Measurements from ENCODE around the gene SDF4.

DNA sequence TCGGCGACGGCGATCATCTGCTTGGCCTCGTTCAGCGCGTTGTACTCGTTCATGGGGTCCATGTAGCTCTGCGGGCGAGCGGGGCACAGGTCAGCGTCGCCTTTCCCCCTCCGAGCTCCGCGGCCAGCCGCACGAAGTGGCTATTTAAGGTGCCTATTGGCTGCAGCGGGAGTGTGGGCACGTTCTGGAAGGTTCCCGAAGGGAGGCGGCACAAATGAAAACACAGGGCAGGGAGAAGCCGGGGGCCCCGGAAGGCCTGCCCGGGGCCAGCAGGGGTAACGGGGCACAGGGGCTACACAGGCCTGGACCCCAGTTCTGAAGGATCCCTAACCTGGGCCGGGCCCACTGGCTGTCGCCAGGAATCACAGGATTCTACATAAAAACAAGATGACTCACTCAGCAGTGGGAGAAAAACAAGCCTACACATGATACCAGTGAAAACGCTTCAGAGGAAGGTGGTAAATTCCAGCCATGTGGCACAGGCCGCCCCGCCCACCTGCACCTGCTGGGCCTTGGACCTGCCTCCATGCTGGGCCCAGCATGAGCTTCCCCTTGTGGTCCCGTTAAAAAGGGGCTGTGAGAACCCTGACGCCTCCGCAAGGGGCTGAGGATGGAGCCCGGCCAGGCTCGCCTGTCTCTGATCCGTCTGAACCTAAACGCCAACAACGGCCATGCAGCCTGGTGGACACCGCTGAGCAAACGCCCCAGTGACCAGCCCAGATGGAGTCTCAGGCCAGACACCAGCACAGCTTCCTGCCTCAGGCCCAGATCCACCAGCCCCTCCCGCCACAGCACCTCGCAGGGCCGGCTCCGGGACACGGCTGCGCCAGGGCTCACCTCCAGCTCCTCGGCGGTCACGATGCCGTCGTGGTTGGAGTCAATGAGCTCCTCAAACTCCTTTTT lies 13.9 kb downstream of the SDF4 start:
- TF ChIP-seq, protein P1, sequence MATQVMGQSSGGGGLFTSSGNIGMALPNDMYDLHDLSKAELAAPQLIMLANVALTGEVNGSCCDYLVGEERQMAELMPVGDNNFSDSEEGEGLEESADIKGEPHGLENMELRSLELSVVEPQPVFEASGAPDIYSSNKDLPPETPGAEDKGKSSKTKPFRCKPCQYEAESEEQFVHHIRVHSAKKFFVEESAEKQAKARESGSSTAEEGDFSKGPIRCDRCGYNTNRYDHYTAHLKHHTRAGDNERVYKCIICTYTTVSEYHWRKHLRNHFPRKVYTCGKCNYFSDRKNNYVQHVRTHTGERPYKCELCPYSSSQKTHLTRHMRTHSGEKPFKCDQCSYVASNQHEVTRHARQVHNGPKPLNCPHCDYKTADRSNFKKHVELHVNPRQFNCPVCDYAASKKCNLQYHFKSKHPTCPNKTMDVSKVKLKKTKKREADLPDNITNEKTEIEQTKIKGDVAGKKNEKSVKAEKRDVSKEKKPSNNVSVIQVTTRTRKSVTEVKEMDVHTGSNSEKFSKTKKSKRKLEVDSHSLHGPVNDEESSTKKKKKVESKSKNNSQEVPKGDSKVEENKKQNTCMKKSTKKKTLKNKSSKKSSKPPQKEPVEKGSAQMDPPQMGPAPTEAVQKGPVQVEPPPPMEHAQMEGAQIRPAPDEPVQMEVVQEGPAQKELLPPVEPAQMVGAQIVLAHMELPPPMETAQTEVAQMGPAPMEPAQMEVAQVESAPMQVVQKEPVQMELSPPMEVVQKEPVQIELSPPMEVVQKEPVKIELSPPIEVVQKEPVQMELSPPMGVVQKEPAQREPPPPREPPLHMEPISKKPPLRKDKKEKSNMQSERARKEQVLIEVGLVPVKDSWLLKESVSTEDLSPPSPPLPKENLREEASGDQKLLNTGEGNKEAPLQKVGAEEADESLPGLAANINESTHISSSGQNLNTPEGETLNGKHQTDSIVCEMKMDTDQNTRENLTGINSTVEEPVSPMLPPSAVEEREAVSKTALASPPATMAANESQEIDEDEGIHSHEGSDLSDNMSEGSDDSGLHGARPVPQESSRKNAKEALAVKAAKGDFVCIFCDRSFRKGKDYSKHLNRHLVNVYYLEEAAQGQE (IDR thresholded peaks at IDR 0.05; ENCODE audit: unreplicated experiment) = no peak
- TF ChIP-seq, protein P2, sequence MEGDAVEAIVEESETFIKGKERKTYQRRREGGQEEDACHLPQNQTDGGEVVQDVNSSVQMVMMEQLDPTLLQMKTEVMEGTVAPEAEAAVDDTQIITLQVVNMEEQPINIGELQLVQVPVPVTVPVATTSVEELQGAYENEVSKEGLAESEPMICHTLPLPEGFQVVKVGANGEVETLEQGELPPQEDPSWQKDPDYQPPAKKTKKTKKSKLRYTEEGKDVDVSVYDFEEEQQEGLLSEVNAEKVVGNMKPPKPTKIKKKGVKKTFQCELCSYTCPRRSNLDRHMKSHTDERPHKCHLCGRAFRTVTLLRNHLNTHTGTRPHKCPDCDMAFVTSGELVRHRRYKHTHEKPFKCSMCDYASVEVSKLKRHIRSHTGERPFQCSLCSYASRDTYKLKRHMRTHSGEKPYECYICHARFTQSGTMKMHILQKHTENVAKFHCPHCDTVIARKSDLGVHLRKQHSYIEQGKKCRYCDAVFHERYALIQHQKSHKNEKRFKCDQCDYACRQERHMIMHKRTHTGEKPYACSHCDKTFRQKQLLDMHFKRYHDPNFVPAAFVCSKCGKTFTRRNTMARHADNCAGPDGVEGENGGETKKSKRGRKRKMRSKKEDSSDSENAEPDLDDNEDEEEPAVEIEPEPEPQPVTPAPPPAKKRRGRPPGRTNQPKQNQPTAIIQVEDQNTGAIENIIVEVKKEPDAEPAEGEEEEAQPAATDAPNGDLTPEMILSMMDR (conservative IDR thresholded peaks at IDR 0.05; ENCODE audit: low read depth in 2 of 2) = no peak
- TF ChIP-seq, protein P3, sequence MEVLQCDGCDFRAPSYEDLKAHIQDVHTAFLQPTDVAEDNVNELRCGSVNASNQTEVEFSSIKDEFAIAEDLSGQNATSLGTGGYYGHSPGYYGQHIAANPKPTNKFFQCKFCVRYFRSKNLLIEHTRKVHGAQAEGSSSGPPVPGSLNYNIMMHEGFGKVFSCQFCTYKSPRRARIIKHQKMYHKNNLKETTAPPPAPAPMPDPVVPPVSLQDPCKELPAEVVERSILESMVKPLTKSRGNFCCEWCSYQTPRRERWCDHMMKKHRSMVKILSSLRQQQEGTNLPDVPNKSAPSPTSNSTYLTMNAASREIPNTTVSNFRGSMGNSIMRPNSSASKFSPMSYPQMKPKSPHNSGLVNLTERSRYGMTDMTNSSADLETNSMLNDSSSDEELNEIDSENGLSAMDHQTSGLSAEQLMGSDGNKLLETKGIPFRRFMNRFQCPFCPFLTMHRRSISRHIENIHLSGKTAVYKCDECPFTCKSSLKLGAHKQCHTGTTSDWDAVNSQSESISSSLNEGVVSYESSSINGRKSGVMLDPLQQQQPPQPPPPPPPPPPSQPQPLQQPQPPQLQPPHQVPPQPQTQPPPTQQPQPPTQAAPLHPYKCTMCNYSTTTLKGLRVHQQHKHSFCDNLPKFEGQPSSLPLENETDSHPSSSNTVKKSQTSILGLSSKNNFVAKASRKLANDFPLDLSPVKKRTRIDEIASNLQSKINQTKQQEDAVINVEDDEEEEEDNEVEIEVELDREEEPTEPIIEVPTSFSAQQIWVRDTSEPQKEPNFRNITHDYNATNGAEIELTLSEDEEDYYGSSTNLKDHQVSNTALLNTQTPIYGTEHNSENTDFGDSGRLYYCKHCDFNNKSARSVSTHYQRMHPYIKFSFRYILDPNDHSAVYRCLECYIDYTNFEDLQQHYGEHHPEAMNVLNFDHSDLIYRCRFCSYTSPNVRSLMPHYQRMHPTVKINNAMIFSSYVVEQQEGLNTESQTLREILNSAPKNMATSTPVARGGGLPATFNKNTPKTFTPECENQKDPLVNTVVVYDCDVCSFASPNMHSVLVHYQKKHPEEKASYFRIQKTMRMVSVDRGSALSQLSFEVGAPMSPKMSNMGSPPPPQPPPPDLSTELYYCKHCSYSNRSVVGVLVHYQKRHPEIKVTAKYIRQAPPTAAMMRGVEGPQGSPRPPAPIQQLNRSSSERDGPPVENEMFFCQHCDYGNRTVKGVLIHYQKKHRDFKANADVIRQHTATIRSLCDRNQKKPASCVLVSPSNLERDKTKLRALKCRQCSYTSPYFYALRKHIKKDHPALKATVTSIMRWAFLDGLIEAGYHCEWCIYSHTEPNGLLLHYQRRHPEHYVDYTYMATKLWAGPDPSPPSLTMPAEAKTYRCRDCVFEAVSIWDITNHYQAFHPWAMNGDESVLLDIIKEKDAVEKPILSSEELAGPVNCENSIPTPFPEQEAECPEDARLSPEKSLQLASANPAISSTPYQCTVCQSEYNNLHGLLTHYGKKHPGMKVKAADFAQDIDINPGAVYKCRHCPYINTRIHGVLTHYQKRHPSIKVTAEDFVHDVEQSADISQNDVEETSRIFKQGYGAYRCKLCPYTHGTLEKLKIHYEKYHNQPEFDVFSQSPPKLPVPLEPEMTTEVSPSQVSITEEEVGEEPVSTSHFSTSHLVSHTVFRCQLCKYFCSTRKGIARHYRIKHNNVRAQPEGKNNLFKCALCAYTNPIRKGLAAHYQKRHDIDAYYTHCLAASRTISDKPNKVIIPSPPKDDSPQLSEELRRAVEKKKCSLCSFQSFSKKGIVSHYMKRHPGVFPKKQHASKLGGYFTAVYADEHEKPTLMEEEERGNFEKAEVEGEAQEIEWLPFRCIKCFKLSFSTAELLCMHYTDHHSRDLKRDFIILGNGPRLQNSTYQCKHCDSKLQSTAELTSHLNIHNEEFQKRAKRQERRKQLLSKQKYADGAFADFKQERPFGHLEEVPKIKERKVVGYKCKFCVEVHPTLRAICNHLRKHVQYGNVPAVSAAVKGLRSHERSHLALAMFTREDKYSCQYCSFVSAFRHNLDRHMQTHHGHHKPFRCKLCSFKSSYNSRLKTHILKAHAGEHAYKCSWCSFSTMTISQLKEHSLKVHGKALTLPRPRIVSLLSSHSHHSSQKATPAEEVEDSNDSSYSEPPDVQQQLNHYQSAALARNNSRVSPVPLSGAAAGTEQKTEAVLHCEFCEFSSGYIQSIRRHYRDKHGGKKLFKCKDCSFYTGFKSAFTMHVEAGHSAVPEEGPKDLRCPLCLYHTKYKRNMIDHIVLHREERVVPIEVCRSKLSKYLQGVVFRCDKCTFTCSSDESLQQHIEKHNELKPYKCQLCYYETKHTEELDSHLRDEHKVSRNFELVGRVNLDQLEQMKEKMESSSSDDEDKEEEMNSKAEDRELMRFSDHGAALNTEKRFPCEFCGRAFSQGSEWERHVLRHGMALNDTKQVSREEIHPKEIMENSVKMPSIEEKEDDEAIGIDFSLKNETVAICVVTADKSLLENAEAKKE (CRISPR knock-in tag; IDR thresholded peaks at IDR 0.05) = no peak
- no peak for TF ChIP-seq POLR2AphosphoS5 (IDR thresholded peaks at IDR 0.05; ENCODE audit: low read depth)
